ENCODE results near the gene GABRR2.

GABRR2 gene

GRCh38 chr6:89315249-89315885 is at the start of gene GABRR2:
Gene GABRR2 (minus strand): TSS chr6:89315299. CDS start chr6:89315165, 134 bp downstream.
- no peak for DNase-seq (ENCODE audit: low read depth)
- H3K4me3 ChIP-seq (ENCODE audit: low read length), result no peak within 1 kb of the TSS
- no peak for TF ChIP-seq CTCF (IDR thresholded peaks at IDR 0.05; ENCODE audit: insufficient read depth, low read depth, low read length, missing control alignments)

DNA sequence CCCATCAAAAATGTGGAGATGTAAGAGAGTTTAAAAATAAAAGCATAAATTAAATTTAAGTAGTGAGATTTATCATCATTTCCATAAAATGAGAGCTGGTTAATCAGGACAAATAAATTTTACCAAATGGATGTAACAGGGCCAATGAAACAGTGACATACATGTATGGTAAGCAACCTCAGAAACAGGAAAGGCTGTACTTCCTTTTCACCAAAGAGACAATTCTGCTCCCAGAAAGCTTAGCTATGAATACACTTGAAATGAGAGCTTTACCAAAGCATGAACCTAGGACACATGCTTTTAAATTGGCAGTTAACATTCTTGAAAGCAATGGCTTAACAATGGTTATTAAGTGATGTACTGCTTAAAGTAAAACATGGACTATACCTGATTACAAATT is 49.5 kb upstream of the GABRR2 start:
- DNase-seq (ENCODE audit: low read depth), result no peak
- TF ChIP-seq CTCF (IDR thresholded peaks at IDR 0.05; ENCODE audit: insufficient read depth, low read depth, low read length, missing control alignments), result no peak
- no peak overlapping the region for H3K4me3 ChIP-seq (ENCODE audit: low read length)

- no peak for TF ChIP-seq CTCF (IDR thresholded peaks at IDR 0.05; ENCODE audit: insufficient read depth, low read depth, low read length, missing control alignments)
- no peak for DNase-seq (ENCODE audit: low read depth)
- H3K4me3 ChIP-seq (ENCODE audit: low read length), result no peak overlapping the region
Observed at GRCh38 chr6:89361171-89361570, 46.1 kb upstream of the GABRR2 start.

DNA sequence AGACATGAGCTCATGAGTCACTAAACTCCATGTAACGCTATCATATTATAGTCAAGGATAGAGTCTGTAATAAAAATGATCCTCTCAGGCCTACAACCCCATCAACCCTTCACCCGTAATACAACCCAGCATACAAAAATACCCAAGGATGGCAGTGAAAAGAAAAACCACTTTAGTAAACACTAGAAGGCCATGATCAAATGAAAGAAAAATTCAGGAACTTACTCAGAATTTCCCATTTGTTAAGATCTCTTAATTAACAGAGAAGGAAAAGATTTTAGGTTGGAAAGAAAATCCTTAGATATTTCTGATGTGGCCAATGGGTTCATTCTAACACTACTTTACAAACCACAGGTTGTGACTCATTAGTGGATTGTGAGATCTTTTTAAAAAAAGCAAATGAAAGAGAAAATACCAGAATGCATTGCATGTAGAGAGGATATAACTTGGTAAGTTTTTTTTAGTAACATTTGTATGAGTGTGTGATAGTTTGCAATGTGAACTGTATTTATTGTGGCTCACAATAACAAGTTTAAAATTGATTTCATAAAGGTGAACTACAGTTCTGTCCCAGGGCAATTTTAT is 45.4 kb upstream of the GABRR2 start:
- H3K4me3 ChIP-seq (ENCODE audit: low read length), result no peak overlapping the region
- no peak for DNase-seq (ENCODE audit: low read depth)
- TF ChIP-seq CTCF (IDR thresholded peaks at IDR 0.05; ENCODE audit: insufficient read depth, low read depth, low read length, missing control alignments), result no peak

DNA sequence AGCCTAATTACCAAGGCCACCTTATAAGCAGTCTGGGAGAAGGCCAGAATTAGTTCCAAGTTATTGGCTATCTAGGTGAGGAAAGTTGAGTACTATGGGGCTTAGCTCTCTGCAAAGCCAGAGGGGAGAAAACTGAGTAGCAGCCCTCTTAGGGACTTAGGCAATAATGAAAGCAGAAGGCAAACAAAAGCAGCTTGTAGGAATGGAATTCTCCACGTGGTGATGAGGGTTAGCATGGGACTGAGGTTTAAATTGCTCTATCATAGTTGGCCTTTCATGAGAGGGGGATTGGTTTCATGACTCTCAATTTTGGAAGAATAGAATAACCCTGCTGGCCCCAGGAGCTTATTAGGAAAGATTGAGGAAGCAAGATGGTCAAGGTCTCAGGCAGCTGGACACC is 44.5 kb upstream of the GABRR2 start:
- DNase-seq (ENCODE audit: low read depth), result no peak
- H3K4me3 ChIP-seq (ENCODE audit: low read length), result no peak overlapping the region
- TF ChIP-seq CTCF (IDR thresholded peaks at IDR 0.05; ENCODE audit: insufficient read depth, low read depth, low read length, missing control alignments), result no peak

GRCh38 chr6:89357390-89357789 is 42.3 kb upstream of the GABRR2 start:
- H3K4me3 ChIP-seq (ENCODE audit: low read length), result no peak overlapping the region
- TF ChIP-seq CTCF (IDR thresholded peaks at IDR 0.05; ENCODE audit: insufficient read depth, low read depth, low read length, missing control alignments), result no peak
- DNase-seq (ENCODE audit: low read depth), result no peak

- H3K4me3 ChIP-seq (ENCODE audit: low read length), result no peak overlapping the region
- no peak for DNase-seq (ENCODE audit: low read depth)
- TF ChIP-seq CTCF (IDR thresholded peaks at IDR 0.05; ENCODE audit: insufficient read depth, low read depth, low read length, missing control alignments), result no peak
Observed at GRCh38 chr6:89356642-89357170, 41.6 kb upstream of the GABRR2 start.
